ENCODE data around the gene GSTA3.
"Not testable (repeated sequence)": the region's sequence is repeated elsewhere in the genome, so short reads cannot be mapped to it uniquely, and the experiment has no call there.

GSTA3 gene

DNA sequence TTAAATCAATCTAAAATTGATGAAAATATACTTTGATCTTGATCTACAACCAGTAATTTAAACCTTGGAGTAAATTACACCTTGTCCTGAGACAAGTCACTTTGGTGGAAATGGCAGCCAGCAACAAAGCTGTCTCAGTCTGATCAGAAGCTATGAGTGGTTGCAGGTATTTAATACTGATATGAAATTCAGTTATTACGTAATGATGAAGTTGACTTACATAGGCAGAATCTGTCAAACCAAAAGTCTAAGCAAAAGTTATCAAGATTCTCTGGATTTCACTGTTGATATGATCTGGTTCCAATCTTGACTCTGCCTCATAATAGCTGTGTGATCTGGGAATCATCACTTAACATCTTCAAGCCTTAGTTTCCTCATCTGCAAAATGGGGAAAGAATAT, 41.3 kb downstream of the GSTA3 start:
- TF ChIP-seq, protein P1, sequence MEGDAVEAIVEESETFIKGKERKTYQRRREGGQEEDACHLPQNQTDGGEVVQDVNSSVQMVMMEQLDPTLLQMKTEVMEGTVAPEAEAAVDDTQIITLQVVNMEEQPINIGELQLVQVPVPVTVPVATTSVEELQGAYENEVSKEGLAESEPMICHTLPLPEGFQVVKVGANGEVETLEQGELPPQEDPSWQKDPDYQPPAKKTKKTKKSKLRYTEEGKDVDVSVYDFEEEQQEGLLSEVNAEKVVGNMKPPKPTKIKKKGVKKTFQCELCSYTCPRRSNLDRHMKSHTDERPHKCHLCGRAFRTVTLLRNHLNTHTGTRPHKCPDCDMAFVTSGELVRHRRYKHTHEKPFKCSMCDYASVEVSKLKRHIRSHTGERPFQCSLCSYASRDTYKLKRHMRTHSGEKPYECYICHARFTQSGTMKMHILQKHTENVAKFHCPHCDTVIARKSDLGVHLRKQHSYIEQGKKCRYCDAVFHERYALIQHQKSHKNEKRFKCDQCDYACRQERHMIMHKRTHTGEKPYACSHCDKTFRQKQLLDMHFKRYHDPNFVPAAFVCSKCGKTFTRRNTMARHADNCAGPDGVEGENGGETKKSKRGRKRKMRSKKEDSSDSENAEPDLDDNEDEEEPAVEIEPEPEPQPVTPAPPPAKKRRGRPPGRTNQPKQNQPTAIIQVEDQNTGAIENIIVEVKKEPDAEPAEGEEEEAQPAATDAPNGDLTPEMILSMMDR (IDR thresholded peaks at IDR 0.05; ENCODE audit: low read depth, low read length), result no peak
- no peaks in the 10 kb centered on the region for H3K36me3 ChIP-seq
- no peaks in the 10 kb centered on the region for H3K4me1 ChIP-seq
- H3K9me3 ChIP-seq, result no peaks in the 10 kb centered on the region
- H3K27me3 ChIP-seq, result no peaks in the 10 kb centered on the region
- no peak overlapping the region for H3K4me3 ChIP-seq (ENCODE audit: low read depth, low read length)
- no peak for DNase-seq

DNA sequence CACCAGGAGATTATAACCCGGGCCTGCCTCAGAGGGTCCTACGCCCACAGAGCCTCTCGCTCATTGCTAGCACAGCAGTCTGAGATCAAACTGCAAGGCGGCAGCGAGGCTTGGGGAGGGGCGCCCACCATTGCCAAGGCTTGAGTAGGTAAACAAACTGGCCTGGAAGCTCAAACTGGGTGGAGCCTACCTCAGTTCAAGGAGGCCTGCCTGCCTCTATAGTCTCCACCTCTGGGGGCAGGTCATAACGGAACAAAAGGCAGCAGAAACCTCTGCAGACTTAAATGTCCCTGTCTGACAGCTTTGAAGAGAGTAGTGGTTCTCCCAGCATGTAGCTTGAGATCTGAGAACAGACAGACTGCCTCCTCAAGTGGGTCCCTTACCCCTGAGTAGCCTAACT, 48.3 kb downstream of the GSTA3 start:
- not testable (repeated sequence) for H3K4me3 ChIP-seq (ENCODE audit: low read depth, low read length); H3K9me3 ChIP-seq; H3K36me3 ChIP-seq; DNase-seq; H3K4me1 ChIP-seq
- H3K27me3 ChIP-seq, result peaks cover 15% of the 10 kb centered on the region

DNA sequence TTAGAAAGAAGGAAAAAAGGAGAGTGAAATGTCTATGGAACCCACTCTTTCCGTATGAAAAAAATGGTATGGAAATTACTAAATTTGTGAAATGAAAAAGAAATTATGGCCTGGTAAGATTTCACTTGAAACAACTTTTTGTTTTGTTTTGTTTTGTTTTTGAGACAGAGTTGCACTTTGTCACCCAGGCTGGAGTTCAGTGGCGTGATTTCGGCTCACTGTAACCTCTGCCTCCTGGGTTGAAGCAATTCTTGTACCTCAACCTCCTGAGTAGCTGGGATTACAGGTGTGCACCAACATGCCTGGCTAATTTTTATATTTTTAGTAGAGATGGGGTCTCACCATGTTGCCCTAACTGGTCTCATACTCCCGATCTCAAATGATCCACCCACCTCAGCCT, 51.1 kb downstream of the GSTA3 start:
- Histone ChIP-seq H3K4me3 (ENCODE audit: low read depth, low read length) (no peak overlapping the region), H3K9me3 (no peaks in the 10 kb centered on the region), H3K4me1 (no peaks in the 10 kb centered on the region), H3K27me3 (peaks cover 15% of the 10 kb centered on the region), H3K36me3 (no peaks in the 10 kb centered on the region)
- TF ChIP-seq, protein P1 (IDR thresholded peaks at IDR 0.05; ENCODE audit: low read depth, low read length), result no peak
- no peak for DNase-seq

DNA sequence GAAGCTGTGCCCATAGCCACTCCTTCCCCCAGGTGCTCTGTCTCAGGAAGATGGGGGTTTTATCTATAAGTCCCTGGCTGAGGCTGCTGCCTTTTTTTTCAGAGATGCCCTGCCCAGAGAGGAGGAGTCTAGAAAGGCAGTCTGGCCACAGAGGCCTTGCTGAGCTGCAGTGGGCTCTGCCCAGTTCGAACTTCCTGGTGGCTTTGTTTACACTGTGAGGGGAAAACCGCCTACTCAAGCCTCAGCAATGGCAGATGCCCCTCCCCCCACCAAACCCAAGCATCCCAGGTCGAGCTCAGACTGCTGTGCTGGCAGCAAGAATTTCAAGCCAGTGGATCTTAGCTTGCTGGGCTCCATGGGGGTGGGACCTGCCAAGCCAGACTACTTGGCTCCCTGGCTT, 53.4 kb downstream of the GSTA3 start:
- peaks cover 15% of the 10 kb centered on the region for H3K27me3 ChIP-seq
- not testable (repeated sequence) for H3K36me3 ChIP-seq; H3K9me3 ChIP-seq; H3K4me3 ChIP-seq (ENCODE audit: low read depth, low read length); DNase-seq; H3K4me1 ChIP-seq

DNA sequence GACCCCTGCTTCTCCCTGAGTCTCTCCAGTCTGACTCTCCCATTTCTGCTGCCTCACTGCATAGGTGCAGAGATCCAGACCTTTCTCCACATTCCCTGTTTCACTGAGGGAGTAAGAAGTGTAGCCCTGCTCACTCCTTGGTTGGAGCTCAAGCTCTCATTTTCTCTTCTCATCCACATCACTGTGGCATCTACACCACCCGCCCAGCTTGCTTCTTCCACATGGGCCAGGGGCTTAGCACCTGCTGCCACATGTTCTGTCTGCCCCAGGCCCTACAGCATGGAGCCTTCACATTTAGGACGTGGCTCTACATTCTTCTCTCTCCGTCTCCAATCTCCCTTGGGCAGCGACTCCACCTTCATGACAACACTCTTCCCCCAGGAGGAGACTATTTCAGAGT, 60.4 kb downstream of the GSTA3 start:
- H3K9me3 ChIP-seq, result no peaks in the 10 kb centered on the region
- H3K36me3 ChIP-seq, result no peaks in the 10 kb centered on the region
- no peak overlapping the region for H3K4me3 ChIP-seq (ENCODE audit: low read depth, low read length)
- TF ChIP-seq, protein P1 (IDR thresholded peaks at IDR 0.05; ENCODE audit: low read depth, low read length), result no peak
- no peak for DNase-seq
- H3K27me3 ChIP-seq, result no peaks in the 10 kb centered on the region; the same call in 1 of the 2 replicates
- no peaks in the 10 kb centered on the region for H3K4me1 ChIP-seq
